ENCODE results near the gene PKN1.

Gene PKN1

GRCh38 chr19:14406645-14407401 lies 26.3 kb upstream of the PKN1 start:
- DNase-seq, result peak; percentile 38

- DNase-seq, result peak; percentile 57
These were observed 25.3 kb upstream of the PKN1 start for GRCh38 chr19:14407605-14408484.

- peak; percentile 59 for DNase-seq
These were observed 24.5 kb upstream of the PKN1 start for GRCh38 chr19:14408491-14409145.

GRCh38 chr19:14409146-14410023 lies 23.7 kb upstream of the PKN1 start:
- DNase-seq, result peak; percentile 61

GRCh38 chr19:14410091-14411051 lies 22.7 kb upstream of the PKN1 start:
- DNase-seq, result peak; percentile 74

GRCh38 chr19:14411161-14411937 lies 21.8 kb upstream of the PKN1 start:
- peak; percentile 41 for DNase-seq

- peak; percentile 50 for DNase-seq
These were observed 21.2 kb upstream of the PKN1 start for GRCh38 chr19:14411938-14412245.

- peak; percentile 50 for DNase-seq
These were observed 20.6 kb upstream of the PKN1 start for GRCh38 chr19:14412324-14412995.

- DNase-seq, result peak; percentile 41
These were observed 20.0 kb upstream of the PKN1 start for GRCh38 chr19:14412996-14413692.

GRCh38 chr19:14413693-14414181 lies 19.4 kb upstream of the PKN1 start:
- DNase-seq, result peak; percentile 19

GRCh38 chr19:14414926-14415690 lies 18.0 kb upstream of the PKN1 start:
- DNase-seq, result peak; percentile 29

- DNase-seq, result no peak
These were observed 16.3 kb upstream of the PKN1 start for GRCh38 chr19:14416817-14417231.

- no peak for DNase-seq
These were observed 14.3 kb upstream of the PKN1 start for GRCh38 chr19:14418856-14419105.

- DNase-seq, result peak; percentile 99
These were observed 13.8 kb upstream of the PKN1 start, which contains the start of gene DDX39A for GRCh38 chr19:14419106-14419813. Gene DDX39A (minus strand): TSS chr19:14419341. CDS start chr19:14413220, 6,121 bp downstream.

GRCh38 chr19:14425696-14426138 lies 7.4 kb upstream of the PKN1 start:
- DNase-seq, result no peak

- DNase-seq, result no peak
These were observed 5.6 kb upstream of the PKN1 start for GRCh38 chr19:14427461-14427860.

- DNase-seq, result no peak
These were observed 4.2 kb upstream of the PKN1 start for GRCh38 chr19:14428882-14429416.
